ENCODE results near the gene PARG.
A peak's percentile ranks its signal among the peaks of the same experiment; 100 is the strongest.
"Not testable (repeated sequence)": the region's sequence is repeated elsewhere in the genome, so short reads cannot be mapped to it uniquely, and the experiment has no call there.

Gene PARG

DNA sequence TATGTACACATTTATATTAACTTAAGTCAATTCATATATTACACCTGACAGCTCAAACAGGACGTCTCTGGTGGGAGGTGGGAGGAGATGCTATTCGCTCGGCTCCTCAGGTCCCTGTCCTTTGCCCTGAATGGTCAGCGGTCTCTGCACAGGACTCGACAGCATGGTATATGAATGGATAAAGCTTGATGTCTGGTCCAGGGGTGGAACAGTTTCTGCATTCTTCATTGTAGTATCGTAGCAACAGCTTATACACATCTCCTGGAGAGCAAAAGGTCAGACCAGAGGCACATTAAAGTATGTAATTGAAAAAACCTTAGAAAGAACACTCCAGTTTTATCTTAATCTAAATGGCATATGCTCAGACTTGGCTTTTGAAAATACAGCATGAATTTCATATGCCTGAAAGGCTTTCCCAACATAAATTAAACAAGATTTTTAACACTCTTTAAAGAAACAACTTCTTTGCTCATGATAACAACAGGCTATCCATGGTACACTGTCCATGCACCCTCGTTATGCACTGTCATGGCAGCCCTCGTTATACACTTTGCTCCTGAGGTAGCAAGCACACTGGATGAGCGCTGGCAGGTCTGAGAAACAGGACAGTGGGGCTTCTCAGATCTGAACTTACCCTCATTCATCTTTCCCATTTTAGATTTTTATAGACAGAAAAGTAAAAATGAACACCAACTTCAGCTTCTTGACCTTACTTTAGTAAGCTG is 122.4 kb downstream of the PARG start:
- DNase-seq, result no peak

DNA sequence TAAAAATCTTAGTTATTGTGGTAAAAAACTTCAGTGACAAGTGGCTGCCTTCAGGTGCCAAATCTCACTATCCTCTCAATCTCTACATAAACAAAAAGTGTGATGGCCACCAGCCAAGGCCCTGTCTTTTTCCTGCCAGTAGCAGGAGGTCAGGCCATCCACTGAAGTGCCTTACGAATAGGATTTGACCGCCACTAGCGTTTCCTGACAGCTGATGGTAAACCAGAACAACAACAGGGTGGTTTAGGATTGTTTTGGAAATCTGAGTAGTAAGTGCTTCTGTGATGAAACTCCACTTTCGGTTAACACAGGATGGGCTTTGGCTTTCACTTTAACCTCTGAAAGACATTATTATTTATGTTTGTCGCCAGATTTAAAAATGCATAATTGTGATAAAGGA is 124.0 kb downstream of the PARG start:
- no peak for DNase-seq

DNA sequence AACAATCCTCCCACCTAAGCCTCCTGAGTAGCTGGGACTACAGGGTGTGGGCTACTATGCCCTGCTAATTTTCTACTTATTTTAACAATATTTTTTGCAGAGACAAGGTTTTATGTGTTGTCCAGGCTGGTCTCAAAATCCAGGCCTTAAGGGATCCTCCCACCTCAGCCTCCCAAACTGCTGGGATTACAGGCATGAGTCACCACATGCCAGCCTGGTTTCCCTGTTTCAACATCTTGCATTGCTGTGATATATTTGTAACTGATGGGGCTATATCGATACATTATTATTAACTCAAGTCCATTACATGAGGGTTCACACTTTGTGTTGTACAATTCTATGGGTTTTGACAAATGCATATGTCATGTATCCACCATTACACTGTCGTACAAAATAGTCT is 137.8 kb downstream of the PARG start:
- no peak for DNase-seq

DNA sequence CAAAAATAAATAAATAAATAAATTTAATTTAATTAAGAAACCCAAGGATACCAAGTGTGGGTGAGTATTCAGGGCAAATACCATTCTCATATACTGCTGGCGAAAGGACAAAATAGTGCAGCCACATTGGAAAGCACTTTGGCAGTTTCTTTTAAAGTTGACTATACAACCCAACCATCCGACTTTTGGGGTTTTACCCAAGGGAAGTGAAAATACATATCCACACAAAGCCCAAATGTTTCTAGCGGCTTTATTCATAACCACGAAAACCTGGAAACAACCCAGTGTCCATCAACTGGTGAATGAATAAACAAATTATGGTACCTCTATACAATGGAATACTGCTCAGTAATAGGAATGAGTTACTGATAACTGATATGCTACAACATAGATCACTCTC is 143.6 kb downstream of the PARG start:
- no peak for DNase-seq

DNA sequence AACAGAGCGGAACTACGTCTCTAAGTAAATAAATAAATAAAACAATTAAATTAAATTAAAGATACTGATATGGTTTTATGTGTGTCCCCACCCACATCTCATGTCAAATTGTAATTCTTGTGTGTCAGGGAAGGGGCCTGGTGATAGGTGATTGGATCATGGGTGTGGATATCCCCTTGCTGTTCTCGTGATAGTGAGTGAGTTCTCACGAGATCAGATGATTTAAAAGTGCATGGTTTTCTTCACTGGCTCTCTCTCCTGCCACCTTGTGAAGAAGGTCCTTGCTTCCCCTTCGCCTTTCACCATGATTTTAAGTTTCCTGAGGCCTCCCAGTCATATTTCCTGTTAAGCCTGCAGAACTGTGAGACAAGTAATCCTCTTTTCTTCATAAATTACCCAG is 150.7 kb downstream of the PARG start:
- DNase-seq, result no peak

DNA sequence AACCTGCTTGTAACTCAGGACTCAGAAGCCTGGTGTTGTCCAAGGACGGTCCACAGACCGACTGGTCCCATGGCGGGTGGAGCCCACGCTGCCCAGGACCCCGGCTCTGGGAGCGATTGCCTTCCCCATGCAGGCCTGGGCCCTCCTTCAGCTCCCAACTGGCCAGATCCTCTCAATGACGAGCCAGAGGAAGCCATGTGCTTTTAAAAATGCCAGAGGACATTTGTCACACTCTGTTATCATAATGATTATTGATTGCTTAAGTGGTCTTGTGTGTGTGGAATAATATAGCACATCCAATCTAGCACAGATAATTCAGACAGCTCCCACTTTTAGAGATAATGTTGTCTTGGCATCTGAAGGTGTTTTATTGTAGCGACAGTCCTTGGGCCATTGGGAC is 157.1 kb downstream of the PARG start:
- no peak for DNase-seq

DNA sequence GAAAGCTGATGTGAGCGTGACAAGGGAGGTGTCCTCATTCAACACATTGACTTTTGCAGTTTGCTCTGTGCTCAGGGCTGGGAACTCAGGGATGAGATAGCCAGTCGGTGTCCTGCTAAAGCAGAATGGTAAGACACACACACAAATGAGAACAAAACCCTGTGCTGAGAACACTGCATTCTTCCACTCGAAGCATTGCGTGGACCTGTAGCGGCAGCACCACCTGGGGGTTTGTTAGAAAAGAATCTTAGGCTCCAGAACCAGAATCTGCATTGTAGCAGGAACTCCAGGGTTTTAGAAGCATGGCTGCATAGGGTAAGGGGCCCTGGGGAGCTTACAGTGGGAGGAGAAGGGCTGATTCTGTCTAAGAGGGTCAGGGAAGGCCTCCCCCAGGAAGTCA is 158.2 kb downstream of the PARG start:
- peak; percentile 23 for DNase-seq

DNA sequence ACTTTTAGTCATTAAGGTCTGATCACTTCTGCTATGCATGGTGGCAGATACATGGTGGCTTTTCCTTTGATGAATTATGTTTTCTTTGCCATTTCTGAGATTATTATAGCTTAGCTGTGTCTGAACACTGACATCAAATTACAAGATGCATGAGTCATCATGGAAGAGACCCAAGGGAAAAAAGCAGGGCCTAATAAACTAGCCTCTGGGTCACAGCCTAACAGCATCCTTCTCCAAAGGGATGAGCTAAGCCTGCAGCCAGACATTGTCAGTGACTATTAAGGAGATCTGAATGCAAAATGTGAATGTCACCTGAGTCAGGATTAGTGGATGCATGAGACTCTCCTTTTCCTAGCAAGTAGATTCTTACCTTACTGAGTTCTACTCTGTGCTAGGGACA is 160.6 kb downstream of the PARG start:
- no peak for DNase-seq

DNA sequence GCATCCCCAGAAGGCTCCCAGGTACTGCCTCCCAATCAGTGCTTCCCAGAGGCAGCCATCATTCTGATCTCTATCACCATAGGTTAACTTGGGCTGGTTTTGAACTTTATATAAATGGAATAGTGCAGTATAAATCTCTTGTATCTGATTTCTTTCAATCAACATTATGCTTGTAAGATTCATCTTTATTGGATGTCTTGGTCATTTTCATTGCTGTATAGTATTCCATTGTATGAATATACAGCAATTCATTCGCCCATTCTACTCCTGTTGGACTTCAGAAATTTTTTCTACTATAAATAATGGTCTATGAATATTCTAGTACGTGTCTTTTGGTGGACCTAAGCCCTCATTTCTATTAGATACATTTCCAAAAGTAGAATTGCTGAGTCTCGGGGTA is 163.6 kb downstream of the PARG start:
- DNase-seq, result no peak

DNA sequence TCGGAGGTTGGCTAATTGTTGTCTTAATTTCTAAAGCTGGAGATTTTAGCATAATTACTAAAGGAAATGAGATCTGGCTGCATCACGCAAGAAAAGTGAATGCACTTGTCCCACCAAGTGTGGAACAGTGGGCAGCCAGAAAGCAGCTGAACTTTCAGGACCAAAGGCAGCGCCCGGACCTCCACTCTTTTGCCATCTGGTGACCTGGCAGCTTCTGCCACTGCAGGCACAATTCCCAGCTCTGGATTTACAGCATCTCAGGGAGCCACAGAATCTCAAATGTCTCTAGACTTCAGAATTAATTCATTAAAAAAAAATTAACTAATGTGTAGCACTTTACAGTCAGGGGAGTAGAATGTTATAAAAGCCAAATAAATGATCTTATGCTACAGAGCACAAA is 165.0 kb downstream of the PARG start:
- DNase-seq, result no peak

DNA sequence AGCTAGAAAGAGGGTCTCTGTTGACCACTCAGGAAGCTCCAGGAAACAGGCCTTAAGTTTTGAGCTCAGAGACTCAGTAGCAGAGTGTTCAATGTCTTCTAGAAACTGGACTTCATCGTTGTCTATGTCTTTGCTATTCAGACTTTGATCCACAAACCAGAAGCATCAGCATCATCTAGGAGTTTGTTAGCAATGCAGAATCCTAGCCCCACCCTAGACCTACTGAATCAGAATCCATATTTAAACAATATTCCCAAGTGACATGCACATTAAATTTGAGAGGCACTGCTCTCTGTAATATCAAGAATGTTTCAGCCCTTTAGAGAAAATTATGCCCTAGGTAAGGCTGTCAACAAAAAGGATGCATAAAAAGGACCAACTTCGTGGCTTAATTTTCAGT is 166.8 kb downstream of the PARG start:
- DNase-seq, result no peak

DNA sequence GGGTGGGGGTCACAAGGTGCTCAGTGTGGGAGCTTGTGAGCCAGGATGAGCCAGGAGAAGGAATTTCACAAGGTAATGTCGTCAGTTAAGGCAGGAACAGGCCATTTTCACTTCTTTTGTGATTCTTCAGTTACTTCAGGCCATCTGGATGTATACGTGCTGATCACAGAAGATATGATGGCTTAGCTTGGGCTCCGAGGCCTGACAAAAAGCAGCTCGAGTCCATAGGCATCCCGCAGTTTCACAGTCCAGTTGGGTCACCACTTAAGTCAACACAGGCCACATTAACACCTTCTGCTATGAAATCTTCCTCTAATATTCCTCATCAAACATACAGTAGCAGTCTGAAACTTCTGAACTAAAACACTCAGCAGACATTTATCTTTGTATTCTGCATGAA is 168.9 kb downstream of the PARG start:
- DNase-seq, result not testable (repeated sequence)

DNA sequence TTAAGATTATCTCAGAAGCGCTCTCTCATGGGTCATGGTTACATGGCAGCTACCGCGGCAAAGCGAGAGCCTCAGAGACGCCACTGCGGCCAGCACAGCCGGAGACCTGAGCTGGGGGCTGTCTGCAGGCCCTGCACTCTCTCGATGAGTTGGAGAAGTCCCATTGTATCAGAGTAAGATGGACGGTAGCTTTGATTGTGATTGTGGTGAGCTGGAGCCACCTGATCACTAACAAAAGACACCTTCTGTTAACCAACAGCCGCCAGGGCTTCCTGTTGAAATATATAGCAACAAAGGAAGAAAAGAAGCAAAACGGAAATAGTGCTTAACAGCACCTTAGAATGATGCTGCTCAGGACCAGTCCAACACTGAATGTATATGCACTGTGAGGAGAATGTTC is 170.8 kb downstream of the PARG start:
- not testable (repeated sequence) for DNase-seq

DNA sequence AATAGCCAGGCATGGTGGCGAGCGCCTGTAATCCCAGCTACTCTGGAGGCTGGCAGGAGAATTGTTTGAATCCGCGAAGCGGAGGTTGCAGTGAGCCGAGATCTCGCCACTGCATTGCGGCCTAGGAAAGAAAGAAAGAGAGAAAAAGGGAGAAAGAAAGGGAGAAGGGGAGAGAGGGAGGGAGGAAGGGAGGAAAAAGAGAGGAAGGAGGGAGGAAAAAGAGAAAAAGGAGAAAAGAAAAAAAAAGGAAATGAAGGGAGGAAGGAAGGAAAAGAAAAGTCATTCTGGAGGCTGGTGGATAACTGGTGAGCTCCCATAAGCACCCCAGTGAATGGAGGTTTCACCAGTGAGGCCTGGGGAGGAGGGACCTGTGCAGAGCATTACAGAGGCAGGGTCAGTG is 172.1 kb downstream of the PARG start:
- no peak for DNase-seq

DNA sequence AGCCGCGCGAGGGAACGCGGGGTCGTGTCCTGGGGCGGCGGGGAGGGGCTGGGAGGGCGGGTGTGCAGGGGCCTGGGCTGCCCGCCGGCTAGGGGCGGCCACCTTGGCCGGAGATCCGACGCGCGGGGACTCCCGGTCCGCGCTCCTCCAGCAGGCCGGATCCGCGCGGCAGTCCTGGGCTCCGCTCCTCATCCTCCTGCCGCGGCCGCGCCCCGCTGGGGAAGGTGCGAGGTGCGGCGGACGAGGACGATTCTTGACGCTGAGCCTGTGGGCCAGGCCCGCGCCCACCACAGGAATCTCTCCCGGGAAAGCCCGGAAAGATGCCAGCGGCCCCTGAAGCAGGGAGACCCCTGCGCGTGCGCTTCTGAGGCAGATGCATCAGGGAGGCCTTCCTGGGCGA is 173.1 kb downstream of the PARG start:
- DNase-seq, result no peak

DNA sequence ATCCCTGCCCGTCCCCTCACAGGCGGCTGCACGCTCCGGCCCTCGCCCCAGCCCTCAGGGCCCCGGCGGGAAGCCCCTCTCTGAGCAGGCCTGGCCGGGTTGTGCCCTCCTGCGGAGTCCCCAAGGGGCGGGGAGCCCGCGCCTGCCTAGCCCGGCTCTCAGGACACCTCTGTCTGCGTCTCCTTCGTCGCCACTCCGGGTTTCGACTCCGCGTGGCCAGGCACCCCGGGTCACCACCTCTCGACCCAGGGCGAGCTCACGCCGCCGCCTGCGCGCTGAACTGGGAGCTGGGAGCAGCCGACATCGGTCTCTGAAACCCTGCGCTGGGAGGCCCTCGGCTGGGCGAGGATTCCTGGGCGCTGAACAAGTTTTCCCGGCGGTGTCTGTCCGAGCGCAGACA is 173.5 kb downstream of the PARG start:
- DNase-seq, result no peak
